HG03139 (cell line): ENCODE measurements around the gene ITPRID2.

ENCODE experiments used
- ATAC-seq: cut with Tn5 transposase; IDR thresholded peaks from one replicate; pipeline ENCODE4 v1.9.1; 2021; ENCODE audit not compliant: unreplicated experiment

ITPRID2 gene

GRCh38 chr2:181879295-181879694, 12.2 kb upstream of the ITPRID2 start:
- no peak for ATAC-seq

- ATAC-seq, result no peak
Measured at GRCh38 chr2:181882246-181883020, 9.1 kb upstream of the ITPRID2 start.

GRCh38 chr2:181884601-181885000, 6.9 kb upstream of the ITPRID2 start:
- no peak for ATAC-seq

GRCh38 chr2:181885096-181885495, 6.4 kb upstream of the ITPRID2 start:
- no peak for ATAC-seq

- ATAC-seq, result no peak
Measured at GRCh38 chr2:181886192-181886591, 5.3 kb upstream of the ITPRID2 start.

- ATAC-seq, result no peak
Measured at GRCh38 chr2:181887045-181887444, 4.5 kb upstream of the ITPRID2 start.

GRCh38 chr2:181889776-181890175, 1.8 kb upstream of the ITPRID2 start:
- no peak for ATAC-seq

- no peak for ATAC-seq
Measured at GRCh38 chr2:181890271-181890670, 1.3 kb upstream of the ITPRID2 start.

- ATAC-seq, result peak; percentile 46
Measured at GRCh38 chr2:181891966-181892798, 652 bp downstream of the ITPRID2 start.

GRCh38 chr2:181892799-181893435, 1.4 kb downstream of the ITPRID2 start:
- no peak for ATAC-seq

- ATAC-seq, result no peak
Measured at GRCh38 chr2:181894381-181894780, 2.9 kb downstream of the ITPRID2 start.

GRCh38 chr2:181895818-181896217, 4.3 kb downstream of the ITPRID2 start:
- ATAC-seq, result no peak

- ATAC-seq, result no peak
Measured at GRCh38 chr2:181896286-181896685, 4.8 kb downstream of the ITPRID2 start.

GRCh38 chr2:181900007-181900651, 8.6 kb downstream of the ITPRID2 start:
- ATAC-seq, result no peak

GRCh38 chr2:181902625-181903024, 11.1 kb downstream of the ITPRID2 start:
- ATAC-seq, result no peak

GRCh38 chr2:181904022-181904632, 12.6 kb downstream of the ITPRID2 start:
- peak; percentile 47 for ATAC-seq

- no peak for ATAC-seq
Measured at GRCh38 chr2:181907057-181907456, 15.5 kb downstream of the ITPRID2 start.

GRCh38 chr2:181907635-181908034, 16.1 kb downstream of the ITPRID2 start:
- ATAC-seq, result no peak

GRCh38 chr2:181910028-181910831, 18.7 kb downstream of the ITPRID2 start:
- ATAC-seq, result no peak

GRCh38 chr2:181911830-181912229, 20.3 kb downstream of the ITPRID2 start:
- no peak for ATAC-seq
